NCI-H1930 (cell line): ENCODE data around the gene CCHCR1.
"Not testable (repeated sequence)": the region's sequence is repeated elsewhere in the genome, so short reads cannot be mapped to it uniquely, and the experiment has no call there.

ENCODE experiments used
- DNase-seq, 2 experiments: peaks; one replicate each; lab custom pipeline; 2025; lab: John Stamatoyannopoulos, UW

The CCHCR1 gene, protein sequence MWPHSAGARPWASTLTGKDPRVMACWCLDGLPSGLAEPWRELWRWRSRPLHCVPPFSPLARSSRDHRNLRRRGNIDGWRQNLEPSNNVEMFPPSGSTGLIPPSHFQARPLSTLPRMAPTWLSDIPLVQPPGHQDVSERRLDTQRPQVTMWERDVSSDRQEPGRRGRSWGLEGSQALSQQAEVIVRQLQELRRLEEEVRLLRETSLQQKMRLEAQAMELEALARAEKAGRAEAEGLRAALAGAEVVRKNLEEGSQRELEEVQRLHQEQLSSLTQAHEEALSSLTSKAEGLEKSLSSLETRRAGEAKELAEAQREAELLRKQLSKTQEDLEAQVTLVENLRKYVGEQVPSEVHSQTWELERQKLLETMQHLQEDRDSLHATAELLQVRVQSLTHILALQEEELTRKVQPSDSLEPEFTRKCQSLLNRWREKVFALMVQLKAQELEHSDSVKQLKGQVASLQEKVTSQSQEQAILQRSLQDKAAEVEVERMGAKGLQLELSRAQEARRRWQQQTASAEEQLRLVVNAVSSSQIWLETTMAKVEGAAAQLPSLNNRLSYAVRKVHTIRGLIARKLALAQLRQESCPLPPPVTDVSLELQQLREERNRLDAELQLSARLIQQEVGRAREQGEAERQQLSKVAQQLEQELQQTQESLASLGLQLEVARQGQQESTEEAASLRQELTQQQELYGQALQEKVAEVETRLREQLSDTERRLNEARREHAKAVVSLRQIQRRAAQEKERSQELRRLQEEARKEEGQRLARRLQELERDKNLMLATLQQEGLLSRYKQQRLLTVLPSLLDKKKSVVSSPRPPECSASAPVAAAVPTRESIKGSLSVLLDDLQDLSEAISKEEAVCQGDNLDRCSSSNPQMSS

DNA sequence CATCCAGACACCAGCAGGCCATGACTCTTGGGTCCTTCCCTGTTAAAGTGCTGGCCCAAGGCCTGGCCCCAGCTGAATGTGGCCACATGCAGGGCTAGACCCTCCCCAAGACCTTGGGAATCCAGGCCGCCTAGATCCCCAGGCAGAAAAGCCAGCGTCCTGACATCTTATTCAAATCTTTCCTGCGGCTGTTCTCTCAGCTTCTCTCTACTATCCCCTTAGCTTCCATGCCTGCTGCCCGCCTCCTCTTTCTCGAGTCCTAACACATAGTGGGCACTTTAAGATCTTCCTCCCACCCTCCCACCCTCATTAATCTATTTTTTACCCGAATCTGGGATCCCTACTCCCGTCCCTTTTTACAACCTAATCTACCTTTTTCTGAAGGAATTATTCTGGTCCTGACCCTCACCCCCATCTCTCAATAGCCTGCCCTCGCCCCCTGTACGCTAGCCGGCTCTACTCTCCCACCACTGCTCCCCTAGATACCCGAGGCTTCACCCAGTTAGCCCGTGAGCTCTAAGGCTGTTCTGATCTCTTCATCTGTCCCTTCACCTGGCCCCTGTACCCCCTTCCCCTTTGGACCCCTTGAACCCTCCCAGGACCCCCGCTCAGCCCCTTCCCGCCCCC lies at the start of gene CCHCR1:
TSS of gene CCHCR1 (minus strand) at position 290 of the 627 bp plus-strand sequence. CDS start at position 88, 202 bp downstream.
- DNase-seq, result no peak

DNA sequence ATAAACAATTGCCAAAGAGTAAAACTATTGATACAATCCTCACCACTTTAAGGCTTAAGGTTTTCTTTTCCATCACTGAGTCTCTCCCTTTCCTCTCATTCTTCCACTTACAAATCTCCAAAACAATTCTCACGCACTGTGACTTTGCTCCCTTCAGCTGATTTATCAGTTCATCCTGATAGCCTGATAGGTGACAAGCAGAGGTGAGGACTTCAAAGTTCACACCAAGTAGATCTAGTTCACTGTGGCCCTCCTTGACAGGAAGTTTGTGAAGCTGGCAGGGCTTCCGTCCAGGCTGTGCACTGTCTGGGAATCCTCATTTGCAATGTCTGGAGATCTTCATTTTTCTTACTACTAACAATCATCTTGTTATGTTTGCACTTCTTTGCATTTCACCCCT lies 48.0 kb upstream of the CCHCR1 start:
- DNase-seq, result no peak

DNA sequence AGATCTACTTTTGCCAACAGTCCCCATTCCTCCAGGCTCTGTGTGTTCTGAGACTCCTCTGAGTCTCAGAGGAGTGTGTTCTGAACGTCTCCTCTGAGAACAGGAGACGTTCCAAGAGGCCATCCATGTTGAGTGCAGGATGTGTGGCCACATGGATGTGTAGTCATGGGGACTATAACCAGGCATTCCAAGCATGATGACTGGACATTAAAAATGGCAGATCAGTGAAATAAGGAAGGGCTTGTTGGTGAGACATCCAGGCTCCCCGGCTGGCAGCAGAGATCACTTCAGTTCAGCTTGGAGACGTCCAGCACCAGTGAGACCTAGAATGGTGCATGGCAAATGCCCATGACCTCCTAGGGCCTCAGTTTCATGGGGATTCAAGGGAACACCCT lies 47.1 kb upstream of the CCHCR1 start:
- DNase-seq, result no peak

DNA sequence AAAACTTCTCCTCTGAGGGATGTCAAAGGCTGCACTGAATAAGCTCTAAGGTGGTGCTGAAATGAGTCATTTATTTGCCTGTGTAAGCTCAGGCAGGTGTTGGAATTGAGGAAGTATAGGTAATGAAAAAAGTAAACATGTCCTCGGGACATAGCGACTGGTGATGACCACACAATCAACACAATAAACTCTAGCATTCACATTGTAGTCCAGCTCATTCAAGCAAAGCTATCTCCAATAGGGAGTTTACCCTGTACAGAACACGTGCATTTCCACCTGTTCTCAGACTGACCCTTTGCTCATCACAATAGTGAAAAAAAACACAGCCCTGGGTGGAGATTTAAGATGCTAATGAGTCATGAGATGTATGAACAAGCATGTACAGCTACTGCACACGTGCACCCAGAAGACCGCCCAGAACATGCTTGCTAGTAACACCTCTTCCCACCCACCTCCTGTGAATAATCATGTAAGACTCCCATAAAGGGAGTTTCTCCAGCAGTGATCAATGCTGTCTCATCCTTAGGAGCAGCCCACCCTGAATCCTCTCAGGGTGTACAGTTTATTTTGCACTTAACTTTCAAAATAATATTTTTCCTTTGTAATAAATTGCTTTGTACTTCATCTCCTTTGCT lies 45.9 kb upstream of the CCHCR1 start:
- DNase-seq, result peak; percentile 44 to 62

DNA sequence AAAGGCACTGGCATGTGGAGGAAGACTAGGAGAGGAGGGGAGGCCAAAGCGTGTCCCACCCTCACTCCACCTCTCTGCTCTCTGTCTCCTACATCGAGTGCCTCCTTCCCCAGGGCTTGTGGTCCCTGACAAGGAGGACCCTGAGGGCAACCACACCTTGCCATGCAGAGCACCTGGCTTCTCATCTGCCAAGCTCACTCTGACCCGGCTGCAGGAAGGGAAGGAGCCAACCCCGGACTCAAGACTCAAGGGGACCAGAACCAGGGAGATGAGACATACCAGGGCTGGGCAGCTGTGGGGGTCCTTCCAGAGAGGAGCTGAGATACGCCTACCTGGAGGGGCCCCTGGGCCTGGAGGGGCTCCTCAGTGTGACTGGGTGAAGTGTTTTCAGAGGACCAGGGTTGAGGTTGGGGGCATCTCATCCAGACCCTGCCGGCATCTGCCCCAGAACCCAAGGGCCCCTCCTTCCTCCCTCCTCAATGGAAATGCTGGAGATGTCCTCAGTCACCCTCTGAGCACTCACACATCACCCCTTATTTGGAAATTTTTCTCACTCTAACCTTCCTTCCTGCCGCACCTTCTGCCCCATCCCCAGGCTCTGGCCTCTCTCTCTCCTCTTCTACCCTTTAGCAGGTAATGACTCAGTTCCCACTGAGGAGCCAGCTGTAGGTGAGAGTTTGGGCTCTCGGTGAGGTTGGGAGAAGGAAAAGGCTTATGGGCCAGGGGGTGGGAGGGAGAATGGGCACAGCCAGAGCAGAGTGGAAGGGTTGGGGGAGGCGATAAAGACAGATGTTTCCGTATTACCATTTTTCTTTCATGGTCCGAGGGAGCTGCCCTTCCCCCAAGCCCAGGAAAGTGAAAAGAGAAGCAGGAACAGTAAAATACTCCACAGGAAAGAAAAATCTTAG lies 44.9 kb upstream of the CCHCR1 start:
- DNase-seq, result no peak

DNA sequence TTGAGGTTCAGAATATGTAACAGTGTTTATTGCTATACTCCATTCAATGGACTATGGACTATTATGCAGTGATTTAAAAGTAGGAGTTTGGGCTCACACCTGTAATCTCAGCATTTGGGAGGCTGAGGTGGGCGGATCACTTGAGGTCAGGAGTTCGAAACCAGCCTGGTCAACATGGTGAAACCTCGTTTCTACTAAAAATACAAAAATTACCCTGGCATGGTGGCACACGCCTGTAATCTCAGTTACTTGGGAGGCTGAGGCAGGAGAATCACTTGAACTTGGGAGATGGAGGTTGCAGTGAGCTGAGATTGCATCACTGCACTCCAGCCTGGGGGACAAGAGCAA lies 41.5 kb upstream of the CCHCR1 start:
- DNase-seq, result not testable (repeated sequence)

DNA sequence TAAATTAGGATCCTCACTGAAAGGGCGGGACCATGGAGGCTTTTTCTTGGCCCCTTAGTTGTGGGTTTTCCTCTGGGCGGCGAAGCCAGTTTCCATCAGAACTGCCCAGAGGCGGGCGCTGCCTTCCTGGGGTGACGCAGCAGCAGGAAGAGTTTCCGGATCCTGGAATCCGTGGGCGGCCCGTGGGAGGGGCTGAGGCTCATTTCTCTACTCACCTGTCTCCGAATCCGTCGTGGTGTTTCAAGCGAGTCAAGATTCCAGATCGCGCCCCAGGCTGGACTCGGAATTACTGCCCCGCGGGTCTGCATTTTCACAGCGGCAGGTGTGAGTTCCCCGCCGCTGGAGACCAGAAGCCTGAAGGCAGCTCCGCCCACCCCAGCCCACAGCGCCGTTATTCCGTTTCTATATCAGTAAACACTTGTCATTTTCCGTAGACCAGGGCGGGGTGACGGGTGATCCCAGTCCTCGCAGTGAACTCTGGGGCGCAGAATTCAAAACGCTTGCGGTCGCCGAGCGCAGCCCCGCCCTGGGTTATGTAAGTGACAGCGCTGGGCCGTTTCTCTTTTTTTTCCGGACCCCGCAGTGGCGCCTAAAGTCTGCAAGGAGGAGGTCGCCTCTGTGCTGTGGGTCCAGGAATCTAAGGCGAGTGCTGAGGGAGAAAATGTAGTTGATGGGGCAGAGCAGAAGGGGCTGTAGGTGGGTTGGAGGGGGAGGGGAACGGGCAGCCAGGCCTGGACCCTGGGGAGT lies 40.1 kb upstream of the CCHCR1 start:
- DNase-seq, result peak; percentile 62 to 73

DNA sequence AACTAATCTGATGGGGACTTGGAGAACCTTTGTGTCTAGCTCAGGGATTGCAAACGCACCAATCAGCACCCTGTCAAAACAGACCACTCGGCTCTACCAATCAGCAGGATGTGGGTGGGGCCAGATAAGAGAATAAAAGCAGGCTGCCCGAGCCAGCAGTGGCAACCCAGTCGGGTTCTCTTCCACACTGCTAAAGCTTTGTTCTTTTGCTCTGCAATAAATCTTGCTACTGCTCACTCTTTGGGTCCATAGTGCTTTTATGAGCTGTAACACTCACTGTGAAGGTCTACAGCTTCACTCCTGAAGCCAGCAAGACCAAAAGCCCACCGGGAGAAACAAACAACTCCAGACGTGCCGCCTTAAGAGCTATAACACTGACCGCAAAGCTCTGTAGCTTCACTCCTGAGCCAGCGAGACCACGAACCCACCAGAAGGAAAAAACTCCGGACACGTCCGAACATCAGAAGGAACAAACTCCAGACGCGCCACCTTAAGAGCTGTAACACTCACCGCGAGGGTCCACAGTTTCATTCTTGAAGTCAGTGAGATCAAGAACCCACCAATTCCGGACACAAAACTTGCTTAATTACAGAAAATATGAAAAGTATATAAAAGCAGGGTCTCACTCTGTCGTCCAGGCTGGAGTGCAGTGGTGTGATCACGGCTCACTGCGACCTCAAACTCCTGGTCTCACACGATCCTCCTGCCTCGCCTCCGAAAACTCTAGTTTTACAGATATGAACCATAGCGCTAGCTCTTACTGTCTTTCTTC lies 38.8 kb upstream of the CCHCR1 start:
- DNase-seq, result not testable (repeated sequence)

DNA sequence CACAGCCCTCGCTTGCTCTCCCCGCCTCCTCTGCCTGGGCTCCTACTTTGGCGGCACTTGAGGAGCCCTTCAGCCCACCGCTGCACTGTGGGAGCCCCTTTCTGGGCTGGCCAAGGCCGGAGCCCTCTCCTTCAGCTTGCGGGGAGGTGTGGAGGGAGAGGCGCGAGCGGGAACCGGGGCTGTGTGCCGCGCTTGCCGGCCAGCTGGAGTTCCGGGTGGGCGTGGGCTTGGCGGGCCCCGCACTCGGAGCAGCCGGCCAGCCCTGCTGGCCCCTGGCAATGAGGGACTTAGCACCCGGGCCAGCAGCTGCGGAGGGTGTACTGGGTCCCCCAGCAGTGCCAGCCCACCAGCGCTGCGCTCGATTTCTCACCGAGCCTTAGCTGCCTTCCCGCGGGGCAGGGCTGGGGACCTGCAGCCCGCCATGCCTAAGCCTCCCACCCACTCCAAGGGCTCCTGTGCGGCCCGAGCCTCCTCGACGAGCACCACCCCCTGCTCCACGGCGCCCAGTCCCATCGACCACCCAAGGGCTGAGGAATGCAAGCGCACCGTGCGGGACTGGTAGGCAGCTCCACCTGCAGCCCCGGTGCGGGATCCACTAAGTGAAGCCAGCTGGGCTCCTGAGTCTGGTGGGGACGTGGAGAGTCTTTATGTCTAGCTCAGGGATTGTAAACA lies 37.8 kb upstream of the CCHCR1 start:
- DNase-seq, result not testable (repeated sequence)

DNA sequence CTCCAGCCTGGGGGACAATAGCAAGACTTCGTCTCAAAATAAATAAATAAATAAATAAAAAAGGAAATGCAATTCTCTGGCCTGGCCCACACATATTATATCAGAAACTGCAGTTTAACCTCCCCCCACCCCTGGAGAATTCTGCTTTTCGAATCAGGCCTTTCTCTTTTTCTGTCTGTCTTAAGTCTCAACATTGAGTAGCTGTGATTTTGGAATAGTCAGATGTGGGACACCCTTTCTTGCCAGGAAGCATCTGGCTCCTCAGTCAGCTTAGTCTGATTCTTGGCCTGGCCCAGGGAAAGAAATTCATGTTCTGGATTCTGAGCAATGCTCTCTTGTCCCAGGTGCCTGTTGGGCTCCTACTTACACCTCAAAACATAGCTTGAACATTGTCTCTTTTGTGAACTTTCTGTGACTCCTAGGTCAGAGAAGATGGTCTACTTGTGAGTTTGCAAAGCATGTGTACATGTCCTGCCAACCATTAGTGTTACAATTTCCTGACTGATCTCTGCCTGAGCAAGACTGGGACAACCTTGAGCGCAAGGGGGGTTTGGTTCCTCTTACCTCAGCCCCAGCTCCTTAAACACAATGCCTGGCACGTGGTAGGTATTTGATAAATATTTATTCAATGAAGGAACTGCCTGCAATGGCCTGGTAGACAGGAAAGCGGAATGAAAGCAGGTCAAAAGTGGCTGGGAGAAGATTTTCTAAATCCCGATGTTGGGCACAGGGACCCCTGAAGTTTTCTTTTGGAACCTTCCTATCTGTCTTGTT lies 36.6 kb upstream of the CCHCR1 start:
- no peak for DNase-seq

DNA sequence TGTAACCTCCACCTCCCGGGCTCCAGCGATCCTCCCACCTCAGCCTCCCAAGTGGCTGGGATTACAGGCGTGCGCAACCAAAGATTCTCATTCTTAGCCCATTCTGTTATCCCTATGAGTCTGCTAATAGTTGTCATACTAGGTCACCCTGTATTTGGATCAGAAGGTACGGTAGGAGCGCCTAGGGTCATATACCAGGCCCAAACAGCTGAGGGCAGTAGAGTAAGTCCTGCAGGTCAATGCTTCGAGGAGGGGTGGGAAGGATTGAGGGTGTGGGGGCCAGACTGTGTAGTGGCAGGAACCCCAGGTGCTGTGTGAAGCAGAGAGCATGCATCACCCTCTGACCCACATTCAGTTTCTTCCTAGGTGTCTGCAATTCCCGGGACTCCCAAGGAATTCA lies 35.6 kb upstream of the CCHCR1 start:
- DNase-seq, result no peak

DNA sequence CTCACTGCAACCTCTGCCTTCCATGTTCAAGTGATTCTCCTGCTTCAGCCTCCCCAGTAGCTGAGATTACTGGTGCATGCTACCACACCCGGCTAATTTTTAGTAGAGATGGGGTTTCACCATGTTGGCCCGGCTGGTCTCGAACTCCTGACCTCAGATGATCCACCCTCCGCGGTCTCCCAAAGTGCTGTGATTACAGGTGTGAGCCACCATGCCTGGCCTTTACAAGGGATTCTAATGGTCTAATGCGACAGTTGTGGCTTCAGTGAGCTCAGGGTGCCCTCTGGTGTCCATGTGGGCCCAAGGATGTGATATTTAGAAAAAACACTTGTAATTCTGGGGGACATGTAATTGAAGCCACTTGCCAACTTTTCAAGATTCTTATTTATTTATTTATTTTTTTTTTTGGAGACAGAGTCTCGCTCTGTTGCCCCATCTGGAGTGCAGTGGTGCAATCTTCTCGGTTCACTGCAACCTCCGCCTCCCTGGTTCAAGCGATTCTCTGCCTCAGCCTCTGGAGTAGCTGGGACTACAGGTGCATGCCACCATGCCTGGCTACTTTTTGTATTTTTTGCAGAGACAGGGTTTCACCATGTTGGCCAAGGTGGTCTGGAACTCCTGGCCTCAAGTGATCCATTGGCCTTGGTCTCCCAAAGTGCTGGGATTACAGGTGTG lies 35.0 kb upstream of the CCHCR1 start:
- peak; percentile 35 to 68 for DNase-seq

DNA sequence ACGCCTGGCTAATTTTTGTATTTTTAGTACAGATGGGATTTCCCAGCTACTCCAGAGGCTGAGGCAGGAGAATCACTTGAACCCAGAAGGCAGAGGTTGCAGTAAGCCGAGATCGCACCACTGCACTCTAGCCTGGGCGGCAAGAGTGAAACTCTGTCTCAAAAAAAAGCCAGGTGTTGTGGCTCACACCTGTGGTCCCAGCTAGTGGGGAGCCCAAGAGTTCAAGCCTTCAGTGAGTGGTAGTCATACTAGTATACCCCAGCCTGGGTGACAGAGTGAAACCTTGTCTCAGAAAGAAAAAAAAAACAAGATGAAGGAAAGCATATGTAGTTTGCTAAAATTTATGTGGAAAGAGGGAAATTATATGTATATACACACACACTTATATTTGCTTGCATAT lies 32.9 kb upstream of the CCHCR1 start:
- DNase-seq, result no peak

DNA sequence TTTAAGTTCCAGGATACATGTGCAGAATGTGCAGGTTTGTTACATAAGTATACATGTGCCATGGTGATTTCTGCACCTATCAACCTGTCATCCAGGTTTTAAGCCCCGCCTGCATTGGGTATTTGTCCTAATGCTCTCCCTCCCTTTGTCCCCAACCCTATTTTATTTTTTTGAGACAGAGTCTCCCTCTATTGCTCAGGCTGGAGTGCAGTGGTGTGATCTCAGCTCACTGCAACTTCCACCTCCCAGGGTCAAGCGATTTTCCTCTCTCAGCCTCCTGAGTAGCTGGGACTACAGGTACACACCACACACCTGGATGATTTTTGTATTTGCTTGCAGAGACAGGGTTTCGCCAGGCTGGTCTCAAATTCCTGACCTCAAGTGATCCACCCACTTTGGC lies 31.6 kb upstream of the CCHCR1 start:
- DNase-seq, result not testable (repeated sequence)

DNA sequence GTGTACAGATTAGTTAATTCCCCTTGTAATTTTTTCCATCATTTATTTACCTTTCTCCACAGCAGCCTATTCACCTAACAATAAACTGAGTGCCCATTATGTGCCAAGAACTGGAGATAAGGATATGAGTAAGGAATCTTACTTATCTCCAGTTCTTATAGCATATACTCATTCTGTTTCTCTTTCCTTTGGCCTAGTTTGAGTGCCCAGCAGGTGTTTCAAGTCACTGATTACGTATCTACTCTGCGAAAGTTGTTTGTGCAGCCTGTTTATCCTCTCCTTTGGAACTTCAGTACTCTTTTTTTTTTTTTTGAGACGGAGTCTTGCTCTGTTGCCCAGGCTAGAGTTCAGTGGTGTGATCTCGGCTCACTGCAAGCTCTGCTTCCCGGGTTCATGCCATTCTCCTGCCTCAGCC lies 30.2 kb upstream of the CCHCR1 start:
- DNase-seq, result no peak

DNA sequence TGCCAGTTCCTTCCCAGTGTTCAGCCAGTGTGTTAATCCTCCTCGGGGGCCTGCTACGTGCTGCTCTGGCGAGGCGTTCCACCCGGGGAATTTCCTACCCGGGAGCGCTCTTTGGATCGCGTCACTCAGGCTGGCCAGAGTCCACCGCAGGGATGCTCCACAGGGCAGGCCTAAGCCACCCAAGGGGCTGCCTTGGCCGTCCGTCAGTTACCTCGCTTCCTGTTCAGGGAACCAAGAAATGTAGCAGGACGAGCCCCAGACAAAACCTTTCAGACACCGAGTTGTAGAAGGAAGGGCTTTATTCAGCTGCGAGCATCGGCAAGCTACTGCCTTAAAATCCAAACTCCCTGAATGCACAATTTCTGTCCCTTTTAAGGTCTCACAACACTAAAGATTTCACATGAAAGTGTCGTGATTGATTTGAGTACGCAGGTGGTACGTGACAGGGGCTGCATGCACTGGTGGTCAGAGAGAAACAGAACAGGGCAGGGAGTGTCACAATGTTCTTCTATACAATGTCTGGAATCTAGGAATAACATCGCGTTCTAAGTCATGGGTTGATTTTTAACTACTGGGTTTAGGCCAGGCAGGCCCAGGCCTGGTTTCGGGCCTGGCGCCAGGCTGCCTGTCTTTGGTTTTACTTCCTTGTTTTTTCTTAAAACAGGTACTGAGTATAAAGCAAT lies 28.6 kb upstream of the CCHCR1 start:
- no peak for DNase-seq

DNA sequence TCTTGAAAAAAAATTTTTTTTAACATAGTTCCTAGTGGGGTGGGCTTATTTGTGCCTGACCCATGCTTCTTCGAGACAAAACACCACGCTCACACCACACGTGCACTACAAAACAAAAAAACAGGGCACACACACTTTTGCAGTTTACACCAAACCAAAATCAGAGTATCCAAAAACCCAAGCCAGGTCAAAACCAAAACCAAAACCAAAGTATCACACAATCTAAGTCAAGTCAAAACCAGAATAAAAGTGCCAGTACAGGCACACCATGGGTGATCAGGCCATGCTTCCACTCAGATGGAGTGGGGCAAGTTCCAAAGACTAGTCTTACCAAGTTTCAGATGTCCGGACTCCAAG lies 28.1 kb upstream of the CCHCR1 start:
- DNase-seq, result not testable (repeated sequence)
